8988T (cell line): Measurements from ENCODE around the gene SHMT1.
"Not testable (repeated sequence)": the region's sequence is repeated elsewhere in the genome, so short reads cannot be mapped to it uniquely, and the experiment has no call there.

Source experiments
- DNase-seq: peaks from one replicate; pipeline ENCODE4 v3.0.0; 2011

The SHMT1 gene

GRCh38 chr17:18324140-18325050, 39.0 kb downstream of the SHMT1 start:
- no peak for DNase-seq

- DNase-seq: no peak
These were observed 39.7 kb downstream of the SHMT1 start for GRCh38 chr17:18323507-18324139.

DNA sequence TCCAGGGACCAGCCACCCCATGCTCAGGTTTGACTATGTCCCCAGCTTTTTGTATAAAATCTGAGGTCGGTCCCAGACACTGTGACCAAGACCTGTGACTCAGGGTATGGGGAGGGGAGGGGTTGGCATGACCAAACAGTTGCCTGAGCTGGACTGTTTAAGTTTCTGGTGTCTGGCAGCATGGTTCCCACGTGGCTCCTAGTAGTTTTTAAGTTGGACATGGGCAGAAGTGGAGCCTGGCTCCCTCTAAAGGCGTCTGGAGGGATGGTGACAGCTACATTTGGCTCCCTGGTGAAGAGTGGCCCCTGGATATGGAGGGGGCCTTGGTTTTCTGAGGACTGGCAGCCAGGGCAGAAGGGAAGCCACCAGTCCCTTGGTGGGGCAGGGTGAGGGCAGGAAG, 40.3 kb downstream of the SHMT1 start:
- no peak for DNase-seq

DNA sequence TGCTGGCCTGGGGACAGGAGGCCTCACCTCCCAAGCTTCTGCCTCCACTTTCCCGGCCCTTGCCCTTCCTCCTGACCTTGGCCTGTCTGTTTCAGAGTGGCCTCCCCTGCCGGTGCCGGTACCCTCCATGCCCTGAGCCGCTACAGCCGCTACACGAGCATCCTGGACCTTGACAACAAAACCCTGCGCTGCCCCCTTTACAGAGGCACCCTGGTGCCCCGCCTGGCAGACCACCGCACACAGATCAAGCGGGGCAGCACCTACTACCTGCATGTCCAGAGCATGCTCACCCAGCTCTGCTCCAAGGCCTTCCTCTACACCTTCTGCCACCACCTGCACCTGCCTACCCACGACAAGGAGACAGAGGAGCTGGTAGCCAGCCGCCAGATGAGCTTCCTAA, 40.8 kb downstream of the SHMT1 start:
- DNase-seq: no peak

GRCh38 chr17:18321309-18321708, 42.0 kb downstream of the SHMT1 start:
- DNase-seq: no peak

- no peak for DNase-seq
These were observed 43.0 kb downstream of the SHMT1 start for GRCh38 chr17:18320301-18320700.

DNA sequence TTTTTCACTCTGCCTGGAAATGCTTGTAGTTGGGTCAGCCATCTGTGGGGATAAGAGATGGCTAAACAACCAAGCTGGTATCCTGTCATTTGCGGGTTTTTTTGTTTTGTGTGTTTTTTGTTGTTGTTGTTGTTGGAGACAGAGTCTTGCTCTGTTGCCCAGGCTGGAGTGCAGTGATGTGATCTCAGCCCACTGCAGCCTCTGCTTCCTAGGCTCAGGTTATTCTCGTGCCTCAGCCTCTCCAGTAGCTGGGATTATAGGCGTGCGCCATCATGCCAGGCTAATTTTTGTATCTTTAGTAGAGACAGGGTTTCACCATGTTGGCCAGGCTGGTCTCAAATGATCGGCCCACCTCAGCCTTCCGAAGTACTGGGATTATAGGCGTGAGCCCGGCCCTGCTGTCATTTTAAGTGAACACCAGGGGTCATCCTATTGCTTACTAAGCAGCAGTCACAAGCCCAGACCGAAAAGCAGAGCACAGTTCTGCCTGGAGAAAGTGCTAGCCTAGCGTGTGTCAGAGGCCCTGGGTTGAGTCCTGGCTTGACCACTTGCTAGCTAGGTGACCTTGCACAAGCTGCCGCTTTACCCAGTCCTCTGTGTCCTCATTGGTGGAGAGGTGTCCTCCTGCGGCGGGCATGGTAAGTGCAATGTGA, 43.6 kb downstream of the SHMT1 start:
- DNase-seq: no peak

DNA sequence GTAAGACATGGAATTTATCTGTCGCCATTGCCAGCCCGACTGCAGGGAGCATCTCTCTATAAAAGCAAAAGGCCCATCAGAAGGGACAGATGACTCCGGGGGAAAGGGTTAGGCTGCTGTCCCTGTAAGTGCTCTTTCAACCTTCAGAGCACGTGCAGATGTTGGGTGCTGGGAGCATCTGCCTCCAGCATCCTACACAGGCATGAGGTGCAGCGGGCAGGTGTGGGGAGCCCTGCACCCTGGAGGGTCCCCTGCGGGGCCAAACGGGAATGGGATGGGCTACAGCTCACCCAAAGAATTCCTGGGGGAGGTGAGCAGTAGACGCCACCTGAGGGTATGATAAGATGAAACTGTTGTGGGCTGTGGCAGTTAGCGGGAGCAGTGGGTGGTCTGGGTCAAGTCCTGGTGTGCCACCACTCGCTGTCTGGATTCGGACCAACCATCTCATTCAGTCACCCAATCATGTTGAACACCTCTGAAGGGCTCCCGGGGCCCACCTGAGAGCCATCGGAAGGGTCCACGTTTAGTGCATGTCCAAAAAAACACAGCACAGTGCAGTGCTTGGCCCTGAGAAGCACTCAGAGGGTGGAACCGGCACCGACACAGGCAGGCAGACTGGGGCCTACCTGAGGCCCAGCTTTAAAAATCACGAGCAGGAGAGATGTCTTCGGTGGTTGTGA, 44.4 kb downstream of the SHMT1 start:
- DNase-seq: no peak

DNA sequence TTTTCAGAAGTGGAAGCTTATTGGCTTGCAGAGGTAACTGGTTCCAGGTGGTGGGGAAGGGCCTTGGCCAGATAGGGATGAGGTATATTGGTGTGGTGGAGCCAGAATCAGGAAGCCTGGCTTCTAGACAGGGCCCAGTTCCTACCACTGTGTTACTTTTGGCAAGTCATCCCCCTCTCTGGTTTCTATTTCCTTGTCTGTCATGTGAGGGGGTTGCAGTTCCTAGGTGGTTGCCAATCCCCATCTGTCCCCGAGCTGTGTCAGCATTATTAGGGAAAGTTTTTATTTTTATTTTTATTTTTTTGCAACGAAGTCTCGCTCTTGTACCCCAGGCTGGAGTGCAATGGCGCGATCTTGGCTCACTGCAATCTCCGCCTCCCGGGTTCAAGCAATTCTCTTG, 45.2 kb downstream of the SHMT1 start:
- DNase-seq: no peak

DNA sequence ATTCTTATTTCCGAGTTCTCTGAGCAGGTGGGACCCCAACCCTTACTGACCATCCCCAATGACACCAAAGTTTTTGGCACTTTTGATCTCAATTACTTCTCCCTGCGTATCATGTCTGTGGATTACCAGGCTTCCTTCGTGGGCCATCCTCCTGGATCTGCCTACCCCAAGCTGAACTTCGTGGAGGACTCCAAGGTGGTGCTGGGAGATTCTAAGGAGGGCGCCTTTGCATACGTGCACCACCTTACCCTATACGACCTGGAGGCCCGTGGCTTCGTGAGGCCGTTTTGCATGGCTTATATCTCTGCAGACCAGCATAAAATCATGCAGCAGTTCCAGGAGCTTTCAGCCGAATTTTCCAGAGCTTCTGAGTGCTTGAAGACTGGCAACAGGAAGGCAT, 47.4 kb downstream of the SHMT1 start:
- no peak for DNase-seq

DNA sequence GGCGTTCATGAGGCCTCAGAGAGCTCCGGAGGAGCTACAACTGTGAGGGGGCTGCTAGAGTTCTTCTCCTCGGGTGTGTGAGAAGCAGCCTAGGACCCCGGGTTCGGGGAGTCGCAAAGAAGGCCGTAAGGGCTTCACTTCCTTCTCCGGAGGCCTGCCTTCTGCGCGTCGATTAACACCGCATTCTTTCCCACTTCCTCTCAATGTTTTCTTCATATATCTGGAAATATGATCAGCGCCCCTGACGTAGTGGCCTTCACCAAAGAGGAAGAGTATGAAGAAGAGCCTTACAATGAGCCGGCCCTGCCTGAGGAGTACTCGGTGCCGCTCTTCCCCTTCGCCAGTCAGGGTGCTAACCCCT, 47.8 kb downstream of the SHMT1 start:
- no peak for DNase-seq

DNA sequence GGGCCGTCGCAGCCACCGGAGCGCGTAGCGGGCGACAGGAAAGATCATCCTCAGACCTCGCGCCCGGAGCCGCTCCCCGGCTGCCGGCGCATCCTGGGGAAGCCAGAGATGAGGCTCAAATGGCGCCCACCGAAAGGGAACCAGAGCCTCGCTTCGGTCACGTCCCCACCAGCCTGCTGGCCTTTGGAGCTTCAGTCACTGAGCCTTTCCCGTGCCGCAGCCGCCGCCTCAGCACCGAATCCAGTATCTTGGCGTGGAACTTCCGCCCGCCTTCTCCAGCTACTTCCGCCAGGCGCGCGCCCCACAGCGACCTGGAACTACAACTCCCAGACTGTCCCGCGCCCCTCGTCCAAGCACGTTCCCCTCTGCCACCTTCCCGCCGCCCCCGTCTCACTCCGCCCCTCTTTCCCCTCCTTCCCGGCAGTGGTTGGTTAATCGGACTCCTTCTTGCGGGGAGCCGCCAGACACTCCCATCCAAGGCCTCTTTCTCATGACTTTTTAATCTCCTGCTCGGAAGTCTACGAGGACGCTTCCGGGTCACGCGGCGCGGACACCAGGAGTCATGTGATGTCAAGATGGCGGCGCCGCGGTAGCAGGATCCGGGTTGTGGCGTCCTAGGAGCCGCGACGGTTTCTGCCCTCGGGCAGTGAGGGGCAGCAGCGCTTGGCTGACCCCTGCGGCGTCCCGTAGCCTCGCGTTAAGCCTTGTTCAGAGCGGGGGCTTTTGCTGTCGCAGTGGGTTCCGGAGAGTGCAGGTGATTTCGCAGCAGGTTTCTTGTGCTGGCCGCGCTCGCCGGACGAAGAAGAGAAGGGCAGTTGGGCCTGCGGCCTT, 48.4 kb downstream of the SHMT1 start, which contains the start of the genes SMCR8 and TOP3A:
TSS of gene SMCR8 (plus strand) at position 563 of the 831 bp plus-strand sequence. CDS start 497 bp downstream, outside the sequence.
TSS of gene TOP3A (minus strand) at position 264 of the 831 bp plus-strand sequence. CDS start at position 48, 216 bp downstream.
- peak; percentile 62 for DNase-seq

DNA sequence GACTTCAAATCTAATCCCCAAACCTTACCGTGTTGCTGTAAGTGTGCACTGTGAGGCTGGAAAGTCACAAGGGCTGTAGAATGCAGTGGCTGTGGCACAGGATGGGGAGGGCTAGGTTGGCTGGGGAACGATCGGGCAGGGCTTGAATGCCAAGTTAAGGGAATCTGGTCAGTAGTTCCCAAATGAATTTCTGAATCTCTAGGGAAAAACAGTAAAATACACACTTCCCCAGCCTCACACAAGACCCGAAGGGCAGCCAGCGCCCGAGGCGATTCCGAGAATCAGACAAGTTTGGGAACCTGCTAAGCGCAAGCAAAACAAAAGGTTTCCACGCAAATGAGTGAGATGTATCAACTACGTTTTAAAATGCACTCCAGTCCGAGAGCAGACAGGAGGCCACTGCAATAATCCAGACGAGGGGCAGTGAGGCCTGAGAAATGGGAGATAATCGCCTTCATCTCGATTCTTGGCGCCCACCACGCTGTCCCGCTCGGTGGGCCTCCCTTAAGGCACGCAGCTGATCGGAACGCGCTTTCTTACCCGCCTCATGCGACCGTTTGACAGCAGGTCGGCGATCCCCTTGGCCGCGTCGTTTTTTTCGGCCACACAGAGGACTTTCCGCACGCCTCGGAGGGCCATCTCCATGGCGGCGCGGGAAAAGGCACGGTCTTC, 49.2 kb downstream of the SHMT1 start:
- no peak for DNase-seq

DNA sequence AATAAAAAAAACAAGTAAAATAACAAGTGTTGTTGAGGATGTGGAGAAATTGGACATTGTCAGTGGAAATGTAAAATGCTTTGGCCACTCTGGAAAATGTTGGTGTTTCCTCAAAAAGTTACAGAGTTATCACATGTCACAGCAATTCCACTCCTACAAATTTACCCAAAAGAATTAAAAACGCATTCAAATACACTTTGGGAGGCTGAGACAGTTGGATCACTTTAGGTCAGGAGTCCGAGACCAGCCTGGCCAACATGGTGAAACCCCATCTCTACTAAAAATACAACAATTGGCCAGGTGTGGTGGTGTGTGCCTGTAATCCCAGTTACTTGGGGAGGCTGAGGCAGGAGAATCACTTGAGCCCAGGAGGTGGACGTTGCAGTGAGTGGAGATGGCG, 54.1 kb downstream of the SHMT1 start:
- DNase-seq: no peak

- not testable (repeated sequence) for DNase-seq
These were observed 60.1 kb downstream of the SHMT1 start for GRCh38 chr17:18303206-18303605.

GRCh38 chr17:18300725-18301480, 62.4 kb downstream of the SHMT1 start:
- DNase-seq: no peak

GRCh38 chr17:18298061-18298460, 65.3 kb downstream of the SHMT1 start:
- not testable (repeated sequence) for DNase-seq

DNA sequence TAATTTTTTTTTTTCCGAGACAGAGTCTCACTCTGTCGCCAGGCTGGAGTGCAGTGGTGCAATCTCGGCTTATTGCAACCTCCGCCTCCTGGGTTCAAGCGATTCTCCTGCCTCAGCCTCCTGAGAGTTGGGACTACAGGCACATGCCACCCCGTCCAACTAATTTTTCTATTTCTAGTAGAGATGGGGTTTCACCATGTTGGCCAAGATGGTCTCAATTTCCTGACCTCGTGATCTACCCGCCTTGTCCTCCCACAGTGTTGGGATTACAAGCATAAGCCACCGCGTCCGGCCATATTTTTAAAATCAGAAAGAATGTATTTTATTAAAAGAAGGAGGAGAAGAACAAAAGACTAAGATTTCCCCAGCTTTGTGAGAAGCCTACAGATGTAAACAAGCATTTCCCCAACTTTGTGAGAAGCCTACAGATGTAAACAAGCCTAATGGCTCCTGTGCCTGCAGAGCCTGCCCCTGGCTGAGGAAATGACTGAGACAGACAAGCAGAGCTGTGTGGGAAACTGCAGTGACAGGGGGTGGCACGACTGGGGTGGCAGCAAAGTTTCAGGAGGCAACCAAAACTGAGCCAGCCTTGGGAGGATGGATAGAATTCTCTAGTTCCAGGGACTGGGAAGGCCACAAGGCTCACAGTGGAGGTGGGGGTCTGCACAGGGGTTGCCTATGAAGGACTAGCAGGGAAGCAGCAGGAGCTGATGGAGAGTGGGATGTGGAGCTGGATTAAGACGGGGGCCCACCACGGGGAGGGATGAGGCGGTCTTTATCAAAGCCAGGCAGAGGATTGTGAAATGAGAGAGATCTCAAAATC, 71.4 kb downstream of the SHMT1 start:
- DNase-seq: no peak

GRCh38 chr17:18285296-18285695, 78.1 kb downstream of the SHMT1 start:
- no peak for DNase-seq

DNA sequence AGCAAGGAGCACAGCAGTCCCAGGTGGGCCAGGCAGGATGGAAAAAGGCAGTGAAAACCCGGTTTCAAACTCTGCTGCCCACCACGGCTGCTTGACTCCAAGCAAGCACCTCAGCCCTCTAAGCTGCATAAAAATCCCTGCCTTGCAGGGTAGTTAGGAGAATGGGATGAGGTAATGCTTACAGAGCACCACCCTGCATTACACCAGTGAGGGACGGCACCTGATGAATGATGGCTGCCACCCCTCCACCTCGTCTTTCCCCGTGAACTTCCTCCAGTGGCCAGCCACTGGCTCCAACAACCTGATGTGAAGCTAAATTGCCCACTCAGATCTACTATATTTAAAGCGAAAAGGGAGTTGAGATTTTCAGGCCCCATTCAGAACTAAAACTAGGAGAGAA, 81.6 kb downstream of the SHMT1 start:
- no peak for DNase-seq
